ENCODE results near the gene PLAC8L1.

PLAC8L1 gene

DNA sequence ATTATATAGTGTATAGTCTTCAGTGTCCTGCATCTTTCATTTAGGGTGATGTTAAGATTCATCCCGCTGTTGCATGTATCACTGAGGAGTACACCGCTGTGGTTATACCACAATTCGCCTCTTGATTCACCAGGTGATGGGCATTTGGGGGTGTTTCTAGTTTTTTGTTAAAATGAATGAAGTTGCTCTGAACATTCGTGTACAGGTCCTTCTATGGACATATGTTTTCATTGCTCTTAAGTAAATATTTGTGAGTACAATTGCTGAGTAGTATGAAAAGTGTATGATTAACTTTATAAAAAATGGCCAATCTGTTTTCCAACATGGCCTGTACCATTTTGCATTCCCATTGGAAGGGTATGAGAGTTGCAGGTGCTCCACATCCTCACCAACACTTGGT lies 61.7 kb downstream of the PLAC8L1 start:
- H3K9me3 Mint-ChIP-seq: no peaks in the 10 kb centered on the region
- peaks cover 0 to under 1% of the 10 kb centered on the region in 2 donors for H3K27me3 Mint-ChIP-seq
- ATAC-seq (replicated peaks): no peak
- H3K27ac Mint-ChIP-seq: no peak overlapping the region
- peaks cover 0 to 2% of the 10 kb centered on the region in 2 donors for H3K4me1 Mint-ChIP-seq
- DNase-seq: no peak
- no peak overlapping the region for H3K4me3 Mint-ChIP-seq
- no peaks in the 10 kb centered on the region for H3K36me3 Mint-ChIP-seq

DNA sequence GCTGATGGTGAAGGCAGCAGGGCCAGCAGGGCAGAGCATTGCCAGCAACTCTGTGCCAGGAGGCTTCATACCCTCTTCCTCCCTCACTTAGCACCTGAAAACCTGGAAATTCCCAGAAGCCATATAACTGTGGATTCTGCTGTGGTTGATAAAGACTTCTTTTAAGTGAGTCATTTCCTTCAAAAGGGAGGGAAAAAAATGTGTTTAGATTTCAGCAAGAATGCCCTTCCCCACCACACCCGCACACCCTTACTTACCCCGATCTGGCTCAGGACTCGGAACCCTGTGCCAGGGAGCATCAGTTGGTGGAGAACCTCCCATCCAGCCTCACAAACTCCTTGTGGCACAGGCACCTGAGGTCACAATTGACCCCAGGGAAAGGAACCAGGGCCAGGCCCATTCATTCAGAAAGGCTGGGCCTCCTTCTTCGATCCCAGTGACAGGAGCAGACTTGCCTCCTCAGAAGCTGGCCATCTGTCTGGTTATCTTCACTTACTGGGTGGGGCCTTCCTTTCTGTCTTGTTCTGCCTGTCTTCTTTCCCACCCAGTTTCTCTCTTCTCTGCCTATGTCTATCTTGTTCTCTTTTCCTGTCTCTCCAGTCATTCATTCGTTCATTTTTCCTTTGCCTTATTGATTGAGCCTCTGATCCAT lies 62.6 kb downstream of the PLAC8L1 start:
- Mint-ChIP-seq H3K27me3 (no peaks in the 10 kb centered on the region), H3K36me3 (no peaks in the 10 kb centered on the region)

DNA sequence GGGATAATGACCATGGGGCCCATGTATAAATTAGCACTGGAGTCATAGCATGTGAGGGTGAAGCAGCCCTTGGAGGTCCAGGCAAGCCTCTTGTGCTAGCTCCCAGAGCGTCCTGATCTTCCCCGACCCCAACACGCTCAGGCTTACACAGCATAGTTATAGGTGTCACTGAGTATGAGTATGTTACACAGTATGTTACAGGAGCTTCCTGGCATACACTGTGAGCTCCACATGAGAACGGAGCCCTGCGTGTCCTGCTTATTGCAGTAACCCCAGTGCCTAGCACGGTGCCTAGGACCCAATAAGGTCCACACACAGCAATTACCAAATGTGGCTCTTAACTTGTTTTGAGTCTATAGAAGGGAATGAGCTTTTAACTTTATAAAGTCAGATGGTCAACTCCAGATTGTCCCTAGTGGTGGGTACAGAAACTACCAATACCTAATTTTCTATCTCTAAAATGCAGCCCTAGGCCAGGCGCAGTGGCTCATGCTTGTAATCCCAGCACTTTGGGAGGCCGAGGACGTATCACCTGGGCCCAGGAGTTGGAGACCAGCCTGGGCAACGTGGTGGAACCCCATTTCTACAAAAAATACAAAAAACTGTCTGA lies 64.1 kb downstream of the PLAC8L1 start:
- peak; percentile 41 for ATAC-seq (replicated peaks)
- Mint-ChIP-seq H3K27me3 (no peaks in the 10 kb centered on the region), H3K36me3 (no peaks in the 10 kb centered on the region), H3K27ac (no peak overlapping the region), H3K4me1 (peaks cover 0 to 2% of the 10 kb centered on the region in 2 donors), H3K9me3 (no peaks in the 10 kb centered on the region), H3K4me3 (no peak overlapping the region)
- DNase-seq: no peak

More for the DNA sequence above, 62.6 kb downstream of the PLAC8L1 start:
- no peak for DNase-seq
- Mint-ChIP-seq H3K27ac (no peak overlapping the region), H3K9me3 (no peaks in the 10 kb centered on the region), H3K4me1 (peaks cover 0 to 2% of the 10 kb centered on the region in 2 donors), H3K4me3 (no peak overlapping the region)
- no peak for ATAC-seq (replicated peaks)

- Mint-ChIP-seq H3K4me1 (peaks cover 0 to 2% of the 10 kb centered on the region in 2 donors), H3K27ac (no peak overlapping the region), H3K36me3 (no peaks in the 10 kb centered on the region), H3K9me3 (no peaks in the 10 kb centered on the region), H3K27me3 (no peaks in the 10 kb centered on the region), H3K4me3 (no peak overlapping the region)
- ATAC-seq (replicated peaks) (no peak), DNase-seq (no peak)
Observed at GRCh38 chr5:146040527-146040926, 64.8 kb downstream of the PLAC8L1 start.

DNA sequence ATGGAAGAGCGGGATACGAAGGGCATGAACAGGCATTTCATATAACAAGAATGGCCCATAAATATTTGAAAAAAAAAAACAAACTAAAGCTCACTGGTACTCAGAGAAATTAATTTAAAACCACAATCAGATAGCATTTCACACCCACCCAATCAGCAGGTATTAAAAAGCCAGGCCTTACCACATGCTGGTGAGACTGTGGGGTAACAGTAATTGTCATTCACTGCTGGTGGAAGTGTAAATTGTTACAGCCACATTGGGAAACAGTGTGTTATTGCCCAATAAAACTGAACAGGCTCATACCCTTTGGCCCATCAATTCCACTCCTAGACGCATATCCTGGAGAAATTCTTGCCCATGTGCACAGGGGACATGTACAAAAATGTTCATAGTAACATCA lies 66.0 kb downstream of the PLAC8L1 start:
- Mint-ChIP-seq H3K27ac (no peak overlapping the region), H3K4me3 (no peak overlapping the region), H3K36me3 (no peaks in the 10 kb centered on the region), H3K9me3 (no peaks in the 10 kb centered on the region), H3K27me3 (no peaks in the 10 kb centered on the region), H3K4me1 (peaks cover 0 to 2% of the 10 kb centered on the region in 2 donors)
- ATAC-seq (replicated peaks): no peak
- no peak for DNase-seq

DNA sequence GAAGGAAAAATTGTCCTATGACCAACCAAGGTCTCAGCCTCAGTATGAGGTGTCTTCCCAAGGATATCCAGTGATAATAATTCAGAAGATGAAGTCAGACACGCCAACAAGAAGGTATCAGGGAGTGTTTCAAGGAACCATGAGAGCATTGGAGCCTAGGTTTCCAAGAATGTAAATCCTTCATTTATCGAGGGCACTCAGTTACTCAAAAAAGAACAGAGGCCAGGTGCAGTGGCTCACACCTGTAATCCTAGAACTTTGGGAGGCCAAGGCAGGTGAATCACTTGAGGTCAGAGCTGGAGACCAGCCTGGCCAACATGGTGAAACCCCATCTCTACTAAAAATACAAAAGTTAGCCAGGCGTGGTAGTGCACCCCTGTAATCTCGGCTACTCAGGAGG lies 70.8 kb downstream of the PLAC8L1 start:
- Mint-ChIP-seq H3K36me3 (no peaks in the 10 kb centered on the region), H3K4me3 (no peak overlapping the region), H3K4me1 (no peaks in the 10 kb centered on the region), H3K27me3 (peaks cover 0 to 6% of the 10 kb centered on the region in 2 donors), H3K9me3 (no peaks in the 10 kb centered on the region), H3K27ac (no peak overlapping the region)
- ATAC-seq (replicated peaks): no peak
- DNase-seq: no peak
